Progenitor cell of endocrine pancreas (in vitro differentiated cells): ENCODE data around the gene CCNB2. TPM values are rescaled to one million over a fixed set of nuclear protein-coding genes. Genes with fewer than 3 reads are reported as not detected.

Experiments used
- DNase-seq: peaks from one replicate; pipeline ENCODE4 v3.0.0; 2021; ENCODE audit warnings: low spot score; ENCODE audit not compliant: unreplicated experiment
- H3K27ac Mint-ChIP-seq: 2 replicates; pipeline ENCODE4 v1.8.0; 2021; ENCODE audit warnings: mild to moderate bottlenecking, moderate library complexity, mixed read lengths
- H3K27me3 Mint-ChIP-seq: 2 replicates; pipeline ENCODE4 v1.8.0; 2021; ENCODE audit warnings: mixed read lengths
- H3K36me3 Mint-ChIP-seq: 2 replicates; pipeline ENCODE4 v1.8.0; 2022; ENCODE audit warnings: mixed read lengths; ENCODE audit not compliant: insufficient read depth
- H3K4me1 Mint-ChIP-seq: 2 replicates; pipeline ENCODE4 v1.8.0; 2021; ENCODE audit warnings: low read depth, mixed read lengths
- H3K4me3 Mint-ChIP-seq: 2 replicates; pipeline ENCODE4 v1.8.0; 2021; ENCODE audit warnings: low read depth, mild to moderate bottlenecking, moderate library complexity, mixed read lengths
- H3K9me3 Mint-ChIP-seq: 2 replicates; pipeline ENCODE4 v1.8.0; 2021; ENCODE audit warnings: low read depth, mixed read lengths
- total RNA-seq: library from RNA; stranded (reverse); gene quantifications from 2 replicates; pipeline ENCODE4 v1.2.1, GENCODE V29; 2021
- TF ChIP-seq, protein P1 (sequence below): fragments of 200-600 bp; sonication (generic); IDR thresholded peaks from one replicate; pipeline ENCODE4 v1.5.0; 2021; ENCODE audit warnings: antibody characterized with exemption, mild to moderate bottlenecking; ENCODE audit not compliant: unreplicated experiment

Gene CCNB2
- total RNA-seq, 1 donor from 2014 or later, result 40.9 TPM

DNA sequence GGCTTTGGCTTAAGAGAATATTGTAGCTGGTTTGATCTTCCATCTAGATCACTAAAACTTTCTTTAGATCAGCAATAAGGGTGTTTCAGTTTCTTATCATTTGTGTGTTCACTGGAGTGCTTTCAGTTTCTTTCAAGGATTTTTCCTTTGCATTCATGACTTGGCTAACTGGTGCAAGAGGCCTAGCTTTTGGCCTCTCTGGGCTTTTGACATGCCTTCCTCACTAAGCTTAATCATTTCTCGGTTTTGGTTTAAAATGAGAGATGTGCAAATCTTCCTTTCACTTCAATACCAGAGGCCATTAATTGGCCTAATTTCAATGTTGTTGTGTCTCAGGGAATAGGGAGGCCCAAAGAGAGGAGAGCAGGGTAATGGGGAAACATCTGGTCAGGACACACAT is 30.3 kb upstream of the CCNB2 start:
- Mint-ChIP-seq H3K27me3 (no peaks in the 10 kb centered on the region), H3K4me1 (no peaks in the 10 kb centered on the region), H3K4me3 (no peak overlapping the region), H3K27ac (no peak overlapping the region), H3K36me3 (peaks cover 38% of the 10 kb centered on the region), H3K9me3 (no peaks in the 10 kb centered on the region)
- TF ChIP-seq, protein P1, sequence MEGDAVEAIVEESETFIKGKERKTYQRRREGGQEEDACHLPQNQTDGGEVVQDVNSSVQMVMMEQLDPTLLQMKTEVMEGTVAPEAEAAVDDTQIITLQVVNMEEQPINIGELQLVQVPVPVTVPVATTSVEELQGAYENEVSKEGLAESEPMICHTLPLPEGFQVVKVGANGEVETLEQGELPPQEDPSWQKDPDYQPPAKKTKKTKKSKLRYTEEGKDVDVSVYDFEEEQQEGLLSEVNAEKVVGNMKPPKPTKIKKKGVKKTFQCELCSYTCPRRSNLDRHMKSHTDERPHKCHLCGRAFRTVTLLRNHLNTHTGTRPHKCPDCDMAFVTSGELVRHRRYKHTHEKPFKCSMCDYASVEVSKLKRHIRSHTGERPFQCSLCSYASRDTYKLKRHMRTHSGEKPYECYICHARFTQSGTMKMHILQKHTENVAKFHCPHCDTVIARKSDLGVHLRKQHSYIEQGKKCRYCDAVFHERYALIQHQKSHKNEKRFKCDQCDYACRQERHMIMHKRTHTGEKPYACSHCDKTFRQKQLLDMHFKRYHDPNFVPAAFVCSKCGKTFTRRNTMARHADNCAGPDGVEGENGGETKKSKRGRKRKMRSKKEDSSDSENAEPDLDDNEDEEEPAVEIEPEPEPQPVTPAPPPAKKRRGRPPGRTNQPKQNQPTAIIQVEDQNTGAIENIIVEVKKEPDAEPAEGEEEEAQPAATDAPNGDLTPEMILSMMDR, result no peak
- no peak for DNase-seq

GRCh38 chr15:59087731-59088130 is 17.2 kb upstream of the CCNB2 start:
- Mint-ChIP-seq H3K4me3 (no peak overlapping the region), H3K4me1 (no peaks in the 10 kb centered on the region), H3K36me3 (peaks cover 17% of the 10 kb centered on the region), H3K27me3 (no peaks in the 10 kb centered on the region), H3K27ac (peak overlapping the region; percentile 3), H3K9me3 (no peaks in the 10 kb centered on the region)
- no peak for DNase-seq
- TF ChIP-seq, protein P1, result no peak

- no peaks in the 10 kb centered on the region for H3K27me3 Mint-ChIP-seq
- H3K9me3 Mint-ChIP-seq, result no peaks in the 10 kb centered on the region
- H3K27ac Mint-ChIP-seq, result no peak overlapping the region
- H3K4me3 Mint-ChIP-seq, result no peak overlapping the region
- DNase-seq, result no peak
- H3K36me3 Mint-ChIP-seq, result peaks cover 16% of the 10 kb centered on the region
- no peaks in the 10 kb centered on the region for H3K4me1 Mint-ChIP-seq
- TF ChIP-seq, protein P1, result no peak
Measured at GRCh38 chr15:59094077-59094476, 10.9 kb upstream of the CCNB2 start.

DNA sequence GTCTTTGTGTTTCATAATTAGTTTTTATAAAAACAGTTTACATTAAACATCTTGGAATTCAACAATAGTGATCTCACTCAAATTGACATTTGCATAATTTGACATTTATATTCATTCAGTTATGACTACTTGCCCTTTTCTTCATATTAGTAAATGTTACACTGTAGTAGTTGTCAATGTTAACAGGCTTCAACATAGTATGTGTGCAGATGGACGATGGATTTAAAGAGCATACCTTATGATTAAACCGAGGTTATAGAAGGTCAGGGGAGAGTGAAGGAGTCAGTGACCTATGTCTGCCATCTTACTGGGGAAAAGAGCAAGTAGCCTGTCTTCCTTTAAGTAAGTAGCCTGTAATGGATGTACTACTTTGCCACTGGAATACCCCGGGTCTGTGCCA is 8.5 kb upstream of the CCNB2 start:
- no peaks in the 10 kb centered on the region for H3K4me1 Mint-ChIP-seq
- no peak for DNase-seq
- no peaks in the 10 kb centered on the region for H3K27me3 Mint-ChIP-seq
- no peaks in the 10 kb centered on the region for H3K9me3 Mint-ChIP-seq
- no peak overlapping the region for H3K4me3 Mint-ChIP-seq
- peaks cover 13% of the 10 kb centered on the region for H3K36me3 Mint-ChIP-seq
- no peak overlapping the region for H3K27ac Mint-ChIP-seq
- TF ChIP-seq, protein P1, result no peak

DNA sequence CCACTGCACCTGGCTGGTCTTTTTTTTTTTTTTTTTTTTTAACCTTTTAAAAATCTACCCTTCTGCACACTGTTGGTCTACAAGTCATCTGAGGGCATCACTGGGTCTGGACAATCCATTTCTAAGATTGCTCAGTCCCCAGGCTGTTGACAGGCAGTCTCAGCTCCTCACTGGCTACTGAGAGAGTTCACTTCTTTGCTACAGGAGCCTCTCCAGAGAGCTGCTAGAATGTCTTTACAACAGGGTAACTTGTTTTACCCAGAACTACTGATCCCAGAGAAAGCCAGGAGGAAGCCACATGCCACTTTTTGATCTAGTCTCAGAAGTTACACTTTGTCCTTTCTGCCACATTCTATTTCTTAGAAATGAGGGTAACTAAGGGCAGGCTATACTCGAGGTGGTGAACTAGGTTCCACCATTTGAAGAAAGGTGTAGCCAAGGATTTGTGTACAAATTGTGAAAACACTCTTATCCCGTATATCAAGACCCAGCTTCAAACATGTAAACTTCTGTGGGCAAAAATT is 5.7 kb upstream of the CCNB2 start:
- Mint-ChIP-seq H3K4me3 (no peak overlapping the region), H3K36me3 (peaks cover 8% of the 10 kb centered on the region), H3K27me3 (no peaks in the 10 kb centered on the region), H3K27ac (no peak overlapping the region), H3K4me1 (no peaks in the 10 kb centered on the region), H3K9me3 (no peaks in the 10 kb centered on the region)
- TF ChIP-seq, protein P1, result no peak
- DNase-seq, result no peak
